SW480 (cell line): Measurements from ENCODE around the gene NPIPB13.
"Not testable (repeated sequence)": the region's sequence is repeated elsewhere in the genome, so short reads cannot be mapped to it uniquely, and the experiment has no call there.

Experiments used
- DNase-seq: peaks from one replicate; pipeline ENCODE4 v3.0.0-alpha.2; 2016; ENCODE audit warnings: low spot score

NPIPB13 gene

GRCh38 chr16:30248379-30248778, at the start of gene NPIPB13:
NPIPB13 (minus strand) TSS chr16:30248479; CDS start chr16:30245573, 2,906 bp downstream.
- not testable (repeated sequence) for DNase-seq

- DNase-seq, result not testable (repeated sequence)
Observed at GRCh38 chr16:30282357-30282756, 34.1 kb upstream of the NPIPB13 start.

- DNase-seq, result not testable (repeated sequence)
Observed at GRCh38 chr16:30278523-30278922, 30.2 kb upstream of the NPIPB13 start.

GRCh38 chr16:30217082-30217481, 31.2 kb downstream of the NPIPB13 start:
- not testable (repeated sequence) for DNase-seq

- DNase-seq, result not testable (repeated sequence)
Observed at GRCh38 chr16:30211414-30211813, 36.9 kb downstream of the NPIPB13 start.

- DNase-seq, result not testable (repeated sequence)
Observed at GRCh38 chr16:30209032-30209431, 39.2 kb downstream of the NPIPB13 start.

GRCh38 chr16:30207063-30207704, 41.1 kb downstream of the NPIPB13 start:
- DNase-seq, result not testable (repeated sequence)

- not testable (repeated sequence) for DNase-seq
Observed at GRCh38 chr16:30206252-30206651, 42.0 kb downstream of the NPIPB13 start.

GRCh38 chr16:30205541-30206236, 42.6 kb downstream of the NPIPB13 start:
- DNase-seq, result not testable (repeated sequence)

GRCh38 chr16:30199608-30200343, 48.5 kb downstream of the NPIPB13 start:
- not testable (repeated sequence) for DNase-seq

- not testable (repeated sequence) for DNase-seq
Observed at GRCh38 chr16:30199049-30199448, 49.2 kb downstream of the NPIPB13 start, which contains the start of gene SULT1A3. SULT1A3 (plus strand) TSS chr16:30199255; CDS start chr16:30200729, 1,474 bp downstream.
